H9 (cell line): Measurements from ENCODE around the gene MMP2. TPM values are rescaled to one million over a fixed set of nuclear protein-coding genes. Genes with fewer than 3 reads are reported as not detected.

Experiments used
- DNase-seq: peaks from one replicate; pipeline ENCODE4 v3.0.0-alpha.2; 2017
- H2AFZ ChIP-seq: one replicate; pipeline ENCODE4 v1.6.1; 2013; ENCODE audit warnings: mild to moderate bottlenecking, low read length, control low read depth, moderate library complexity
- H2AK5ac ChIP-seq: 2 replicates; pipeline ENCODE4 v1.6.1; 2013; ENCODE audit warnings: low read length, control low read depth, mixed read lengths; ENCODE audit not compliant: insufficient read length
- H2BK120ac ChIP-seq: one replicate; pipeline ENCODE4 v1.6.1; 2013; ENCODE audit warnings: low read depth, mild to moderate bottlenecking, low read length, control low read depth, inconsistent platforms; ENCODE audit not compliant: poor library complexity, severe bottlenecking
- H2BK12ac ChIP-seq: 2 replicates; pipeline ENCODE4 v1.6.1; 2013; ENCODE audit warnings: low read length, control low read depth, mixed read lengths, low read depth; ENCODE audit not compliant: insufficient read length
- H2BK15ac ChIP-seq: 2 replicates; pipeline ENCODE4 v1.6.1; 2013; ENCODE audit warnings: low read depth, low read length, control low read depth
- H2BK20ac ChIP-seq: one replicate; pipeline ENCODE4 v1.6.1; 2013; ENCODE audit warnings: low read depth, mild to moderate bottlenecking, low read length, control low read depth, inconsistent platforms; ENCODE audit not compliant: poor library complexity, severe bottlenecking
- H2BK5ac ChIP-seq: 2 replicates; pipeline ENCODE4 v1.6.1; 2013; ENCODE audit warnings: low read length, control low read depth, mixed read lengths; ENCODE audit not compliant: insufficient read length
- H3K14ac ChIP-seq: 2 replicates; pipeline ENCODE4 v1.6.1; 2013; ENCODE audit warnings: low read length, control low read depth; ENCODE audit not compliant: insufficient read depth
- H3K18ac ChIP-seq: 2 replicates; pipeline ENCODE4 v1.6.1; 2013; ENCODE audit warnings: low read depth, mild to moderate bottlenecking, mixed read lengths, low read length, control low read depth; ENCODE audit not compliant: insufficient read length
- H3K23ac ChIP-seq: 2 replicates; pipeline ENCODE4 v1.6.1; 2013; ENCODE audit warnings: low read length, control low read depth, mixed read lengths, low read depth; ENCODE audit not compliant: insufficient read length
- H3K23me2 ChIP-seq: 2 replicates; pipeline ENCODE4 v1.6.1; 2013; ENCODE audit warnings: low read depth, mild to moderate bottlenecking, mixed read lengths, low read length, control low read depth; ENCODE audit not compliant: insufficient read length, poor library complexity, severe bottlenecking
- H3K27ac ChIP-seq: 2 replicates; pipeline ENCODE4 v1.5.1; 2013; ENCODE audit warnings: low read length, control low read depth, mixed read lengths, low read depth; ENCODE audit not compliant: insufficient read length
- H3K27me3 ChIP-seq: 2 replicates; pipeline ENCODE4 v1.6.1; 2013; ENCODE audit warnings: low read length, control low read depth, inconsistent platforms; ENCODE audit not compliant: insufficient read depth
- H3K4ac ChIP-seq: 2 replicates; pipeline ENCODE4 v1.6.1; 2013; ENCODE audit warnings: low read depth, mild to moderate bottlenecking, control low read depth, inconsistent platforms, low read length, moderate library complexity
- H3K4me1 ChIP-seq: 2 replicates; pipeline ENCODE4 v1.6.1; 2013; ENCODE audit warnings: low read length, control low read depth, inconsistent platforms; ENCODE audit not compliant: insufficient read depth
- H3K4me2 ChIP-seq: 2 replicates; pipeline ENCODE4 v1.6.1; 2013; ENCODE audit warnings: low read length, control low read depth, mixed read lengths; ENCODE audit not compliant: insufficient read length, insufficient read depth
- H3K56ac ChIP-seq: 2 replicates; pipeline ENCODE4 v1.6.1; 2013; ENCODE audit warnings: low read depth, mild to moderate bottlenecking, mixed read lengths, low read length, control low read depth; ENCODE audit not compliant: insufficient read length
- H3K79me1 ChIP-seq: 2 replicates; pipeline ENCODE4 v1.6.1; 2013; ENCODE audit warnings: low read depth, mild to moderate bottlenecking, moderate library complexity, low read length, control low read depth, inconsistent platforms; ENCODE audit not compliant: insufficient read depth, poor library complexity, severe bottlenecking
- H3K79me2 ChIP-seq: 2 replicates; pipeline ENCODE4 v1.6.1; 2013; ENCODE audit warnings: low read length, control low read depth, inconsistent platforms; ENCODE audit not compliant: insufficient read depth
- H3K9ac ChIP-seq: 2 replicates; pipeline ENCODE4 v1.6.1; 2013; ENCODE audit warnings: low read length, control low read depth, mixed read lengths; ENCODE audit not compliant: insufficient read length; ENCODE audit errors: extremely low read depth
- H3K9me3 ChIP-seq: one replicate; pipeline ENCODE4 v1.6.1; 2013; ENCODE audit warnings: low read depth, low read length, inconsistent platforms; ENCODE audit not compliant: control insufficient read depth
- H3T11ph ChIP-seq: one replicate; pipeline ENCODE4 v1.6.1; 2013; ENCODE audit warnings: mild to moderate bottlenecking, low read length, control low read depth, inconsistent platforms
- H4K20me1 ChIP-seq: one replicate; pipeline ENCODE4 v1.6.1; 2013; ENCODE audit not compliant: control insufficient read depth, insufficient read length, insufficient read depth
- H4K5ac ChIP-seq: 2 replicates; pipeline ENCODE4 v1.6.1; 2013; ENCODE audit warnings: low read depth, mild to moderate bottlenecking, mixed read lengths, low read length, control low read depth; ENCODE audit not compliant: insufficient read length
- H4K8ac ChIP-seq: replicated peaks from 2 replicates; pipeline ENCODE4 v1.6.1; 2013; ENCODE audit warnings: low read length, control low read depth, mixed read lengths, low read depth; ENCODE audit not compliant: insufficient read length
- H4K91ac ChIP-seq: 2 replicates; pipeline ENCODE4 v1.6.1; 2013; ENCODE audit warnings: low read depth, mild to moderate bottlenecking, moderate library complexity, mixed read lengths, low read length, control low read depth; ENCODE audit not compliant: insufficient read length
- H3K27ac Mint-ChIP-seq, 3 experiments: 2 replicates in 2 of 3; 3 replicates in 1 of 3; pipeline ENCODE4 v1.8.0; 2020 to 2021; ENCODE audit warnings: mixed read lengths in 3 of 3, mild to moderate bottlenecking in 1 of 3, moderate library complexity in 1 of 3
- H3K27me3 Mint-ChIP-seq: 2 replicates; pipeline ENCODE4 v1.8.0; 2021; ENCODE audit warnings: low read depth, mild to moderate bottlenecking, moderate library complexity, mixed read lengths
- H3K36me3 Mint-ChIP-seq, 3 experiments: 2 replicates in 2 of 3; 3 replicates in 1 of 3; pipeline ENCODE4 v1.8.0; 2020 to 2021; ENCODE audit warnings: low read depth in 3 of 3, mixed read lengths in 3 of 3; ENCODE audit not compliant: insufficient read depth in 1 of 3
- H3K4me1 Mint-ChIP-seq, 2 experiments: 2 replicates each; pipeline ENCODE4 v1.8.0; 2020; ENCODE audit warnings: mixed read lengths in 2 of 2
- H3K4me3 Mint-ChIP-seq, 2 experiments: 2 replicates in 1 of 2; 3 replicates in 1 of 2; pipeline ENCODE4 v1.8.0; 2020 to 2021; ENCODE audit warnings: mild to moderate bottlenecking in 2 of 2, mixed read lengths in 2 of 2, moderate library complexity in 1 of 2
- H3K9me3 Mint-ChIP-seq, 2 experiments: 2 replicates in 1 of 2; 3 replicates in 1 of 2; pipeline ENCODE4 v1.8.0; 2020; ENCODE audit warnings: mild to moderate bottlenecking in 2 of 2, mixed read lengths in 2 of 2, moderate library complexity in 1 of 2
- CTCF ChIP-seq: fragments of 200-600 bp; sonication (generic); conservative IDR thresholded peaks from 3 replicates; pipeline ENCODE4 v1.8.0; 2021; ENCODE audit warnings: antibody characterized with exemption, mild to moderate bottlenecking
- WGBS: extraction: QIAGEN DNeasy Blood & Tissue Kit; methylation state at CpG from one replicate; pipeline ENCODE4 v1.1.7; 2013; ENCODE audit warnings: missing lambda C conversion rate, low lambda C conversion rate, mixed read lengths; ENCODE audit not compliant: insufficient read length; ENCODE audit errors: extremely low coverage; 5-methylcytosine and 5-hydroxymethylcytosine counted together
- total RNA-seq: library from RNA; stranded (reverse); gene quantifications from 2 replicates; pipeline ENCODE4 v1.2.1, GENCODE V29; 2021

Gene MMP2
- total RNA-seq, 1 experiment from 2014 or later: 23.1 TPM

- no peak overlapping the region for H2BK15ac ChIP-seq
- Mint-ChIP-seq H3K9me3 (no peaks in the 10 kb centered on the region), H3K4me1 (no peaks in the 10 kb centered on the region), H3K27me3 (peaks cover 16% of the 10 kb centered on the region), H3K4me3 (no peak overlapping the region), H3K36me3 (no peaks in the 10 kb centered on the region), H3K27ac (no peak overlapping the region)
- no peak overlapping the region for H3K56ac ChIP-seq
- no peak overlapping the region for H4K8ac ChIP-seq
- H3K27me3 ChIP-seq: no peaks in the 10 kb centered on the region
- no peaks in the 10 kb centered on the region for H4K20me1 ChIP-seq
- WGBS: no CpG with 5 or more reads among the region's 5 CpGs
- no peak overlapping the region for H3K4ac ChIP-seq
- DNase-seq: no peak
- no peak overlapping the region for H2BK5ac ChIP-seq
- no peak overlapping the region for H2BK120ac ChIP-seq
- H3K79me2 ChIP-seq: no peaks in the 10 kb centered on the region
- no peak overlapping the region for H3K27ac ChIP-seq
- H3K9ac ChIP-seq: no peak overlapping the region
- H3K4me2 ChIP-seq: no peak overlapping the region
- no peak overlapping the region for H2BK12ac ChIP-seq
- no peak overlapping the region for H3K18ac ChIP-seq
- H2AFZ ChIP-seq: no peak overlapping the region
- H3K23ac ChIP-seq: no peak overlapping the region
- no peaks in the 10 kb centered on the region for H3K79me1 ChIP-seq
- H3K4me1 ChIP-seq: no peaks in the 10 kb centered on the region
- H4K5ac ChIP-seq: no peak overlapping the region
- TF ChIP-seq CTCF: no peak
- H4K91ac ChIP-seq: no peak overlapping the region
- no peaks in the 10 kb centered on the region for H3K23me2 ChIP-seq
- no peaks in the 10 kb centered on the region for H3K9me3 ChIP-seq
- H3T11ph ChIP-seq: no peak overlapping the region
- H2AK5ac ChIP-seq: no peak overlapping the region
- no peak overlapping the region for H3K14ac ChIP-seq
- no peak overlapping the region for H2BK20ac ChIP-seq
Observed at GRCh38 chr16:55433535-55433934, 45.5 kb upstream of the MMP2 start.
